ENCODE results near the gene TYRO3. TPM values are rescaled to one million over a fixed set of nuclear protein-coding genes. Genes with fewer than 3 reads are reported as not detected.

The TYRO3 gene
- total RNA-seq, 1 experiment from 2014 or later: 30.3 TPM

- Histone ChIP-seq H3K27ac (no peak overlapping the region), H3K9me2 (ENCODE audit: insufficient read depth) (no peaks in the 10 kb centered on the region), H3F3A (ENCODE audit: insufficient read depth, low read depth) (peaks cover 12% of the 10 kb centered on the region), H4K20me1 (ENCODE audit: insufficient read depth) (no peaks in the 10 kb centered on the region), H3K9me3 (ENCODE audit: insufficient read depth, low read depth) (no peaks in the 10 kb centered on the region), H3K4me3 (no peak overlapping the region), H3K4me2 (no peak overlapping the region), H3K36me3 (ENCODE audit: low read depth) (no peaks in the 10 kb centered on the region), H3K27me3 (ENCODE audit: insufficient read depth, low read depth) (no peaks in the 10 kb centered on the region), H3K4me1 (replicated peaks; ENCODE audit: insufficient read depth) (peaks cover 16% of the 10 kb centered on the region; the same call in 1 of the 2 replicates), H2AFZ (no peak overlapping the region), H3K79me2 (ENCODE audit: low read depth) (no peaks in the 10 kb centered on the region)
- TF ChIP-seq EZH2 (IDR thresholded peaks at IDR 0.05; ENCODE audit: low read depth): no peak
- TF ChIP-seq, protein P1, sequence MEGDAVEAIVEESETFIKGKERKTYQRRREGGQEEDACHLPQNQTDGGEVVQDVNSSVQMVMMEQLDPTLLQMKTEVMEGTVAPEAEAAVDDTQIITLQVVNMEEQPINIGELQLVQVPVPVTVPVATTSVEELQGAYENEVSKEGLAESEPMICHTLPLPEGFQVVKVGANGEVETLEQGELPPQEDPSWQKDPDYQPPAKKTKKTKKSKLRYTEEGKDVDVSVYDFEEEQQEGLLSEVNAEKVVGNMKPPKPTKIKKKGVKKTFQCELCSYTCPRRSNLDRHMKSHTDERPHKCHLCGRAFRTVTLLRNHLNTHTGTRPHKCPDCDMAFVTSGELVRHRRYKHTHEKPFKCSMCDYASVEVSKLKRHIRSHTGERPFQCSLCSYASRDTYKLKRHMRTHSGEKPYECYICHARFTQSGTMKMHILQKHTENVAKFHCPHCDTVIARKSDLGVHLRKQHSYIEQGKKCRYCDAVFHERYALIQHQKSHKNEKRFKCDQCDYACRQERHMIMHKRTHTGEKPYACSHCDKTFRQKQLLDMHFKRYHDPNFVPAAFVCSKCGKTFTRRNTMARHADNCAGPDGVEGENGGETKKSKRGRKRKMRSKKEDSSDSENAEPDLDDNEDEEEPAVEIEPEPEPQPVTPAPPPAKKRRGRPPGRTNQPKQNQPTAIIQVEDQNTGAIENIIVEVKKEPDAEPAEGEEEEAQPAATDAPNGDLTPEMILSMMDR (conservative IDR thresholded peaks at IDR 0.05): no peak
- intact Hi-C loops (cut with micrococcal nuclease; ENCODE audit: unreplicated experiment): loop anchor here (10.0 kb wide), 1 partner anchor 260 kb away; no protein-coding TSS in a partner anchor
- POLR2A ChIA-PET (ENCODE audit: unreplicated experiment): no interaction called here
- CTCF ChIA-PET: interaction anchor here (0.6 kb wide), 1 partner anchor 106 kb away, joined by 5 read pairs; no protein-coding TSS in a partner anchor
- DNase-seq: no peak
- no TSS peak for BruUV-seq (replicated peaks)
Measured at GRCh38 chr15:41554915-41555314, 4.1 kb upstream of the TYRO3 start.

GRCh38 chr15:41556677-41557076 lies 2.3 kb upstream of the TYRO3 start:
- ChIA-PET POLR2A (ENCODE audit: unreplicated experiment) (no interaction called here), CTCF (interaction anchor here (1.5 kb wide), 1 partner anchor 47 kb away, joined by 6 read pairs; no protein-coding TSS in a partner anchor)
- Histone ChIP-seq H3K4me1 (replicated peaks; ENCODE audit: insufficient read depth) (peaks cover 17% of the 10 kb centered on the region; the same call in 1 of the 2 replicates), H3K79me2 (ENCODE audit: low read depth) (no peaks in the 10 kb centered on the region), H3K9me2 (ENCODE audit: insufficient read depth) (no peaks in the 10 kb centered on the region), H2AFZ (no peak overlapping the region), H3K36me3 (ENCODE audit: low read depth) (no peaks in the 10 kb centered on the region), H3K27me3 (ENCODE audit: insufficient read depth, low read depth) (no peaks in the 10 kb centered on the region), H3F3A (ENCODE audit: insufficient read depth, low read depth) (peaks cover 12% of the 10 kb centered on the region), H3K4me2 (no peak overlapping the region), H3K4me3 (no peak overlapping the region), H3K27ac (no peak overlapping the region), H4K20me1 (ENCODE audit: insufficient read depth) (no peaks in the 10 kb centered on the region), H3K9me3 (ENCODE audit: insufficient read depth, low read depth) (no peaks in the 10 kb centered on the region)
- BruUV-seq (replicated peaks): no TSS peak
- DNase-seq: no peak
- TF ChIP-seq, protein P1 (conservative IDR thresholded peaks at IDR 0.05): no peak
- no peak for TF ChIP-seq EZH2 (IDR thresholded peaks at IDR 0.05; ENCODE audit: low read depth)
- intact Hi-C loops (cut with micrococcal nuclease; ENCODE audit: unreplicated experiment): loop anchor here (10.0 kb wide), 1 partner anchor 258 kb away; no protein-coding TSS in a partner anchor

GRCh38 chr15:41557673-41558399 lies 1.2 kb upstream of the TYRO3 start:
- no TSS peak for BruUV-seq (replicated peaks)
- Histone ChIP-seq H3K4me1 (replicated peaks; ENCODE audit: insufficient read depth) (peaks cover 17% of the 10 kb centered on the region; the same call in 1 of the 2 replicates), H2AFZ (peak overlapping the region; percentile 71; the same call in 1 of the 2 replicates), H3F3A (ENCODE audit: insufficient read depth, low read depth) (peaks cover 12% of the 10 kb centered on the region), H3K27me3 (ENCODE audit: insufficient read depth, low read depth) (no peaks in the 10 kb centered on the region), H3K27ac (no peak overlapping the region), H3K79me2 (ENCODE audit: low read depth) (no peaks in the 10 kb centered on the region), H3K36me3 (ENCODE audit: low read depth) (no peaks in the 10 kb centered on the region), H4K20me1 (ENCODE audit: insufficient read depth) (no peaks in the 10 kb centered on the region), H3K9me3 (ENCODE audit: insufficient read depth, low read depth) (no peaks in the 10 kb centered on the region), H3K4me2 (peak overlapping the region; percentile 91), H3K9me2 (ENCODE audit: insufficient read depth) (no peaks in the 10 kb centered on the region), H3K4me3 (peak overlapping the region; percentile 62; the same call in 1 of the 2 replicates)
- intact Hi-C loops (cut with micrococcal nuclease; ENCODE audit: unreplicated experiment): loop anchor here (10.0 kb wide), 1 partner anchor 257 kb away; no protein-coding TSS in a partner anchor
- peak in 1 of 2 experiments; percentile 60 for DNase-seq
- POLR2A ChIA-PET (ENCODE audit: unreplicated experiment): interaction anchor here (0.6 kb wide), 1 partner anchor 12 kb away, joined by 3 read pairs; no protein-coding TSS in a partner anchor
- TF ChIP-seq, protein P1 (conservative IDR thresholded peaks at IDR 0.05): peak; percentile 81
- no peak for TF ChIP-seq EZH2 (IDR thresholded peaks at IDR 0.05; ENCODE audit: low read depth)
- CTCF ChIA-PET: interaction anchor here (0.5 to 1.5 kb wide), 5 partner anchors 21 to 1314 kb away, joined by 3 to 6 read pairs (median 5); partner anchors contain the start of gene MAPKBP1
